GM23248 (cell line): ENCODE data around the gene ZG16. TPM values are rescaled to one million over a fixed set of nuclear protein-coding genes. Genes with fewer than 3 reads are reported as not detected.
"Not testable (repeated sequence)": the region's sequence is repeated elsewhere in the genome, so short reads cannot be mapped to it uniquely, and the experiment has no call there.

ENCODE experiments used
- DNase-seq: peaks from one replicate; pipeline ENCODE4 v3.0.0-alpha.2; 2015
- H2AFZ ChIP-seq: fragments of 200-600 bp; sonication (generic); 2 replicates; pipeline ENCODE4 v1.6.1; 2016; ENCODE audit warnings: antibody characterized with exemption
- H3F3A ChIP-seq: fragments of 200-600 bp; sonication (generic); 2 replicates; pipeline ENCODE4 v1.6.1; 2016; ENCODE audit warnings: mild to moderate bottlenecking, antibody characterized with exemption, mixed run types; ENCODE audit not compliant: insufficient read depth
- H3K27ac ChIP-seq: fragments of 200-600 bp; sonication (generic); 2 replicates; pipeline ENCODE4 v1.5.1; 2016; ENCODE audit warnings: mild to moderate bottlenecking
- H3K27me3 ChIP-seq: fragments of 200-600 bp; sonication (generic); replicated peaks from 2 replicates; pipeline ENCODE4 v1.6.1; 2016; ENCODE audit warnings: mild to moderate bottlenecking; ENCODE audit not compliant: insufficient read depth
- H3K36me3 ChIP-seq: fragments of 200-600 bp; sonication (generic); 2 replicates; pipeline ENCODE4 v1.6.1; 2016; ENCODE audit warnings: low read depth, mild to moderate bottlenecking
- H3K4me1 ChIP-seq: fragments of 200-600 bp; sonication (generic); 2 replicates; pipeline ENCODE4 v1.6.1; 2016; ENCODE audit warnings: mild to moderate bottlenecking; ENCODE audit not compliant: insufficient read depth
- H3K4me2 ChIP-seq: fragments of 200-600 bp; sonication (generic); one replicate; pipeline ENCODE4 v1.6.1; 2016; ENCODE audit warnings: mild to moderate bottlenecking; ENCODE audit not compliant: unreplicated experiment
- H3K4me3 ChIP-seq: fragments of 200-600 bp; sonication (generic); 2 replicates; pipeline ENCODE4 v1.5.1; 2016; ENCODE audit warnings: mild to moderate bottlenecking
- H3K79me2 ChIP-seq: fragments of 200-600 bp; sonication (generic); 2 replicates; pipeline ENCODE4 v1.6.1; 2016; ENCODE audit warnings: mild to moderate bottlenecking; ENCODE audit not compliant: insufficient read depth
- H3K9ac ChIP-seq: fragments of 200-600 bp; sonication (generic); 2 replicates; pipeline ENCODE4 v1.6.1; 2016; ENCODE audit warnings: mild to moderate bottlenecking
- H3K9me2 ChIP-seq: fragments of 200-600 bp; sonication (generic); 2 replicates; pipeline ENCODE4 v1.6.1; 2016; ENCODE audit warnings: mixed run types, mild to moderate bottlenecking, moderate library complexity; ENCODE audit not compliant: insufficient read depth
- H3K9me3 ChIP-seq: fragments of 200-600 bp; sonication (generic); one replicate; pipeline ENCODE4 v1.6.1; 2017; ENCODE audit warnings: low read depth
- H4K20me1 ChIP-seq: fragments of 200-600 bp; sonication (generic); 2 replicates; pipeline ENCODE4 v1.6.0; 2016; ENCODE audit not compliant: insufficient read depth
- EZH2 ChIP-seq: fragments of 200-600 bp; sonication (generic); IDR thresholded peaks from 2 replicates; pipeline ENCODE4 v1.6.1; 2018; ENCODE audit warnings: antibody characterized with exemption, mild to moderate bottlenecking; ENCODE audit not compliant: insufficient read depth, poor library complexity, severe bottlenecking
- EZH2phosphoT487 ChIP-seq: fragments of 200-600 bp; sonication (generic); IDR thresholded peaks from 2 replicates; pipeline ENCODE4 v1.6.1; 2018; ENCODE audit warnings: antibody characterized with exemption, moderate library complexity, mild to moderate bottlenecking, low read depth; ENCODE audit not compliant: insufficient read depth
- WGBS, 2 experiments: methylation state at CpG; one replicate each; pipeline ENCODE4 v1.1.6; 2015 to 2017; ENCODE audit warnings: low lambda C conversion rate in 2 of 2, low coverage in 1 of 2; ENCODE audit errors: missing lambda C conversion rate in 2 of 2; 5-methylcytosine and 5-hydroxymethylcytosine counted together
- in situ Hi-C: fragments of 300-500 bp; cut with MboI; formaldehyde crosslinking; loops from 2 replicates; pipeline ENCODE4 v1.15.0; 2020
- polyA plus RNA-seq: library from polyadenylated mRNA; unstranded; fragments of >200 nt; fragmentation: Nextera tagmentation; extraction: Ambion mirVana; gene quantifications from 2 replicates; pipeline ENCODE4 v1.2.1, GENCODE V29; 2016
- total RNA-seq: library from RNA; depleted of rRNA; stranded (reverse); fragments of >200 nt; shearing (Covaris generic); gene quantifications from 2 replicates; pipeline ENCODE4 v1.2.3, GENCODE V29; 2014

Gene ZG16
- total and polyA plus RNA-seq, 2 experiments from 2014 or later, result not detected

GRCh38 chr16:29784157-29784556 lies 6.1 kb downstream of the ZG16 start:
- no peak overlapping the region for H3K4me2 ChIP-seq
- WGBS, 2 experiments, result 83 to 86% methylated on average over 2 of the region's 2 CpGs
- in situ Hi-C loops, result no loop called here

GRCh38 chr16:29784901-29785500 lies 6.9 kb downstream of the ZG16 start:
- in situ Hi-C loops, result no loop called here
- peak; percentile 86 for DNase-seq
- peak overlapping the region; percentile 24; the same call in 1 of the 2 replicates for H3K9ac ChIP-seq
- H3K4me1 ChIP-seq, result peaks cover 3% of the 10 kb centered on the region; the same call in 1 of the 2 replicates
- no peaks in the 10 kb centered on the region for H3K9me2 ChIP-seq
- no peaks in the 10 kb centered on the region for H3K36me3 ChIP-seq
- H3K27me3 ChIP-seq, result 0 out of 2 replicates have a peak, but pooled peaks cover under 1% of the 10 kb centered on the region
- peak overlapping the region; percentile 78 for H3K4me2 ChIP-seq
- H3K79me2 ChIP-seq, result no peaks in the 10 kb centered on the region
- H3F3A ChIP-seq, result peaks cover 5% of the 10 kb centered on the region; the same call in 1 of the 2 replicates
- 3 to 5% methylated on average over 36 to 37 of the region's 38 CpGs for WGBS, 2 experiments
- H2AFZ ChIP-seq, result peak overlapping the region; percentile 93
- no peak for TF ChIP-seq EZH2phosphoT487
- TF ChIP-seq EZH2, result no peak
- no peaks in the 10 kb centered on the region for H4K20me1 ChIP-seq
- peak overlapping the region; percentile 70 for H3K4me3 ChIP-seq
- no peak overlapping the region for H3K27ac ChIP-seq
- no peaks in the 10 kb centered on the region for H3K9me3 ChIP-seq

More at GRCh38 chr16:29784157-29784556, 6.1 kb downstream of the ZG16 start:
- no peaks in the 10 kb centered on the region for H3K9me3 ChIP-seq
- no peak overlapping the region for H3K4me3 ChIP-seq
- no peak overlapping the region for H3K9ac ChIP-seq
- no peak overlapping the region for H2AFZ ChIP-seq
- DNase-seq, result no peak
- no peaks in the 10 kb centered on the region for H3F3A ChIP-seq
- H3K4me1 ChIP-seq, result no peaks in the 10 kb centered on the region; the same call in 1 of the 2 replicates
- H4K20me1 ChIP-seq, result no peaks in the 10 kb centered on the region
- no peaks in the 10 kb centered on the region for H3K79me2 ChIP-seq
- 0 out of 2 replicates have a peak, but pooled peaks cover 6% of the 10 kb centered on the region for H3K27me3 ChIP-seq
- H3K36me3 ChIP-seq, result no peaks in the 10 kb centered on the region
- TF ChIP-seq EZH2 (no peak), EZH2phosphoT487 (no peak)
- no peak overlapping the region for H3K27ac ChIP-seq
- no peaks in the 10 kb centered on the region for H3K9me2 ChIP-seq

- 85% methylated on average over 4 of the region's 4 CpGs for WGBS, 2 experiments
- in situ Hi-C loops, result not testable (repeated sequence)
Measured at GRCh38 chr16:29787155-29787554, 9.1 kb downstream of the ZG16 start.

GRCh38 chr16:29789775-29790182 lies 11.7 kb downstream of the ZG16 start:
- Histone ChIP-seq H3K79me2 (peaks cover 42% of the 10 kb centered on the region), H3F3A (peaks cover 5% of the 10 kb centered on the region; the same call in 1 of the 2 replicates), H3K9me2 (no peaks in the 10 kb centered on the region), H3K27me3 (no peaks in the 10 kb centered on the region), H2AFZ (peak overlapping the region; percentile 100), H3K9me3 (no peaks in the 10 kb centered on the region), H3K4me2 (peak overlapping the region; percentile 88), H3K9ac (peak overlapping the region; percentile 83), H3K27ac (peak overlapping the region; percentile 81), H3K4me3 (peak overlapping the region; percentile 84), H3K4me1 (peaks cover 9% of the 10 kb centered on the region; the same call in 1 of the 2 replicates), H3K36me3 (no peaks in the 10 kb centered on the region), H4K20me1 (no peaks in the 10 kb centered on the region)
- no peak for TF ChIP-seq EZH2
- TF ChIP-seq EZH2phosphoT487, result no peak
- DNase-seq, result no peak
- WGBS, 2 experiments, result 56 to 64% methylated on average over 17 to 20 of the region's 20 CpGs
- in situ Hi-C loops, result no loop called here

More at GRCh38 chr16:29787155-29787554, 9.1 kb downstream of the ZG16 start:
- not testable (repeated sequence) for H3K4me3 ChIP-seq, H3K4me1 ChIP-seq, H3K27ac ChIP-seq, H2AFZ ChIP-seq, H3K9ac ChIP-seq, H4K20me1 ChIP-seq, H3K4me2 ChIP-seq, H3K9me2 ChIP-seq, H3K36me3 ChIP-seq, H3K27me3 ChIP-seq, H3F3A ChIP-seq, H3K9me3 ChIP-seq, DNase-seq
- H3K79me2 ChIP-seq, result peaks cover 16% of the 10 kb centered on the region
